ENCODE results near the gene HSPB8.

HSPB8 gene

DNA sequence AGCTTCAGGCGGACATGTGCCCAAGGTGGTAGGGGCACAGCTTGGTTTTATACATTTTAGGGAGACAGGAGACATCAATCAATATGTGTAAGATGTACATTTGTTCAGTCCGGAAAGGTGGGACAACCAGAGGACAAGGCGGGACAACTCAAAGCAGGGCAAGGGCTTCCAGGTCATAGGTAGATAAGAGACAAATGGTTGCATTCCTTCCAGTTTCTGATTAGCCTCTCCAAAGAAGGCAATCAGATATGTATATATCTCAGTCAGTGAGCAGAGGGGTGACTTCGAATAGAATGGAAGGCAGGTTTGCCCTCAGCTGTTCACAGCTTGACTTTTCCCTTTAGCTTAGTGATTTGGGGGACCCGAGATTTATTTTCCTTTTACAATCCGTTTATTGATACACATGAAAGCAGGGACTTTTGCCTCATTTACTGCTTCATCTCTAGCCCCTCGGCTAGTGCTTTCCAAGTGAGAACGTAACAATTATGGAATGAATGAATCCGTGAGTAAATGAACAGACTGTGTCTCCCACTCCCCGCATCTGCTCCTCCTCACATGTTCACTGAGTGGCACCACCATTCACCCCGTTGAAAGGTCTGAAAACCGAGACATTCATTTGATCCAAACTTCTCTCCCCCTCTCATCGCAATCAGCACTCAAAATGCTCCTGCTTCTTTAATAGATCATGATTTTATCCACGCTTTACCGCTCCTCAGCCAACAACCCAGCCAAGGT lies 6.9 kb upstream of the HSPB8 start:
- no peak for DNase-seq

DNA sequence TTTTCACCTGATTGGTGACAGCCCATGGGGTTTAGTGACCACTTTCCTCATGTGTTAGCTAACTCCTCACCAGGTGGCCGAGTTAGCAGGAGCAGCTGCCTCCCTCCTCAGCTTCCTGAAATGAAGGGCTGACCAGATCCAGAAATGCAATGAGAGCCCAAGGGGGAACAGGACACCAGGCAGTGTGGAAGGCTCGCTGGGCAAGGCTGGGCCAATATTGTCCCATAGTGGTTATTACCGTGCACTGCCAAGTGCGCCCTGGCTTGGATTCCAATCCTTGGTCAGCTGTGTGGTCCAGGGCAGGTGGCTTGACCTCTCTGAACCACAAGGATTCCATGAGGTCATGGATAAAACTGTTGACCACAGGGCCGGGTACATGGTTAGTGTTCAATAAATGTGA lies 3.6 kb upstream of the HSPB8 start:
- no peak for DNase-seq

DNA sequence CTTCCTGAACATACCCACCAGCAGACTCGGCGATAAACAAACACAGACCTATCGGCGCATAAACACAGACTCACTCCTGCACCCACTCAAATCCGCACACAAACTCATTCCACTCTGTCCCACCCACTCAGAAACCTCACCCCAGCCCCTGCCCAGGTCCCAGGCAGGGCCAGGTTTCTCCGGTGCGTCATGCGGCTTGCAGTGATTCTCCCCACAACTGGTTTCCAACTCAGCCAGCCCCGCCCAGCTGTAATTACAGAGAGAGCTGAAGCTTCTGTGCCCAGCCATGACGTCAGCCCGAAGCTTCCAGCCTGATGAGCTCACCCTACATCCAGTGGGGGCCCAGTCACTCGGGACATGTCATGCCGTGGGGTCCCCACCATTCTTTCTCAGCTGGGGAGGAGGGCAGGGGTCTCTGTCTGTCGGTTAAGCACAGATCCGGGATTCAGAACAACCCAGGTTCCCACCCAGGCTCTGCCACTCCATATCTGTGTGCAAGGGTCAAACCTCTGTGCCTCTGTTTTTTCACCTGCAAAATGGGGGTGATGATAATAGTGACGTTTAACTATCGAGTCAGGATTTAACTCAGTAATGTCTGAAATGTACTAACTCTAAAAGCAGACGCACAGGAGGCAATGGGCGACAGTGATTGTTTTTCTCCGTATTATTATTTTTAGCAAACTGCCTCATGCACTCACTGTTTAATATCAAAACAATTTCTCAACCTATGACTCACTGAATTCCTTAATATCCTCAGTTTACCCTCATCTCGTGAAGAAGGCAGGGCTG lies 2.3 kb upstream of the HSPB8 start:
- no peak for DNase-seq

DNA sequence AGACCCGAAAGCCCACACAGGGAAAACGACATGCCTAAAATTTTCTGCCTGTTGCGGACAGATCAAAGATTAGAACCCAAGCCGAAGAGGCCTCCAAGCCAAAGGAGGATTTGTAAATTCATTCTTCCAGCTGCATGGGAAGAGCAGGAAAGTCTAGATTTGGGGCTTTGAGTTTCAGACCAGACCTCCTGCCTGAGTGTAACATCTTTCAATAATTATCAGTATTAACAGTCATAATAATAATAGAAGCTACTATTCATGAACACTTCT lies 1.7 kb upstream of the HSPB8 start:
- no peak for DNase-seq

DNA sequence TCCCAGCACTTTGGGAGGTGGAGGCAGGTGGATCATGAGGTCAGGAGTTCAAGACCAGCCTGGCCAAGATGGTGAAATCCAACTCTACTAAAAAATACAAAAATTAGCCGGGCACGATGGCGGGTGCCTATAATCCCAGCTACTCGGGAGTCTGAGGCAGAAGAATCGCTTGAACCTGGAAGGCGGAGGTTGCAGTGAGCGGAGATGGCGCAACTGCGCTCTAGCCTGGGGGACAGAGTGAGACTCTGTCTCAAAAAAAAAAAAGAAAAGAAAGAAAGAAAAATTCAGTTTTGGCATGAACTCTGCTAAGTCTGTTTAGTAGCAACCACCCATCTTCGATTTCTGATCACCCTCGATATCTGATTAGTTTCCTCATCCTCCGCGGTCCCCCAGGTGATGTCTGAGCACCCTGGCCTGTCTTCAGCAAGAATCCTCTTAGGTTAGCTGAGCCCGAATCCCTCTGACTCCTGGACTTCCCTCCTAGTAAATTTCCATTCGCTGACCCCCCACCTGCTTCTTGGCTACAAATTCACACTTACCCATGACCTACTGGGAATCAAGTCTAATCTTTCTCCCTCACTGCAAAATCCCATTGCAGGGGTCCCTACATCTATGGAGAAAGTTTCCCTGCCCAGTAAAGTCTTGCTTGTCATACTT lies 879 bp upstream of the HSPB8 start:
- DNase-seq = no peak

DNA sequence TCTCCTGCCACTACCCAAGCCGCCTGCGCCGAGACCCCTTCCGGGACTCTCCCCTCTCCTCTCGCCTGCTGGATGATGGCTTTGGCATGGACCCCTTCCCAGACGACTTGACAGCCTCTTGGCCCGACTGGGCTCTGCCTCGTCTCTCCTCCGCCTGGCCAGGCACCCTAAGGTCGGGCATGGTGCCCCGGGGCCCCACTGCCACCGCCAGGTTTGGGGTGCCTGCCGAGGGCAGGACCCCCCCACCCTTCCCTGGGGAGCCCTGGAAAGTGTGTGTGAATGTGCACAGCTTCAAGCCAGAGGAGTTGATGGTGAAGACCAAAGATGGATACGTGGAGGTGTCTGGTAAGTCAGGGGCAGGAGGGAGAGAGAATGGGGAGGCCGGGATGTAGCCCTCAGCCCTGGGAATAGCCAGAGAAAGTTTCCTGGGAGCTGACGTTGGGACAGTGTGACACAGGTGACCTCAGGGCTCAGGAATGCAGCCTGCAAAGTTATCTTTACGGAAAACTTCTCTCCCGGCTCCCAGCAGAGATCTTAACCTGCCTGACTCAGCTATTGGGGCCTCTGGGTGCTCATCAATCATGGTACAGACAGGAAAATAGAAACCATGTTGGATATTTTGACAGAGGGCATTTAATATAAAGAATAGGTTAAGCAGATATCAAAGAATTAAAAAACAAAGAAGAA lies 747 bp downstream of the HSPB8 start:
- no peak for DNase-seq

DNA sequence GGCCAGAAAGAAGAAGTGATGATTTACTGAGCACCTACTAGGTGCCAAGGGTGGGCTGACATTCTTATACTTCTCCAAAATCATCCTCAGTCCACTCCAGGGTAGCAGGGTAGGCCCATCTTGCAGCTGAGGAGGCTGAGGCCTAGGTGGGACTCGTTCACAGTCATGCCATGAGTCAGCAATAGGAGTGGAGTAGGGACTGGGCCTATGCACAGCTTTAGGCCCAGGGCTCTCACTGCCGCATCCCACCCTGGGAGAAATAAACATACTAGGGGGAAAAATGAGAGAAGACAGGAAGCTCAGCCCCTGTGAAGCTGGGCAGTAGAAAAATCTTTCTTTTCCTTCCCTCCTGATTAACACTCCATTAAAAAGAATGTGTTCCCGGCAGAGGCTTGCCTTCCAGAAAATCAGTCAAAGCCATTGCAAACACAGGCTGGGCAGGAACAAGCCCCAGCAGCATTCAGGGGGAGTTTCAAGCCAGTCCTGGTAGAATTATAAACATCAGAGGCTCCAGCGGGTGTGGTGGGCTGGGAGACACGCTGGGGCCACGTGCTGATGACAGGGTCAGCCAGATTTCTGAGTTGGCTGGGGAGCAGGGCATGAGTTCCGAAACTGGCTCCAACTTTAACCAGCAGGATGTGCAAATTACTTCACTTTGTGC lies 1.8 kb downstream of the HSPB8 start:
- no peak for DNase-seq

DNA sequence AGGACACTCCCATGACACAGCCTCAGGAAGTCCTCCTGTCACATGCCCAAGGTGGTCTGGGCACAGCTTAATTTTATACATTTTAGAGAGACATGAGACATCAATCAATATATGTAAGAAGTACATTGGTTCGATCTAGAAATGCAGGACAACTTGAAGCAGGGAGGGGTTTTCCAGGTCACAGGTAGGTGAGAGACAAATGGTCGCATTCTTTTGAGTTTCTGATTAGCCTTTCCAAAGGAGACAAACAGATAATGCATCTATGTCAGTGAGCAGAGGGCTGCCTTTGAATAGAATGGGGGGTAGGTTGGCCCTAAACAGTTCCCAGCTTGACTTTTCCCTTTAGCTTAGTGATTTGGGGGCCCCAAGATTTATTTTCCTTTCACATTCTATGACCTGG lies 2.5 kb downstream of the HSPB8 start:
- no peak for DNase-seq

DNA sequence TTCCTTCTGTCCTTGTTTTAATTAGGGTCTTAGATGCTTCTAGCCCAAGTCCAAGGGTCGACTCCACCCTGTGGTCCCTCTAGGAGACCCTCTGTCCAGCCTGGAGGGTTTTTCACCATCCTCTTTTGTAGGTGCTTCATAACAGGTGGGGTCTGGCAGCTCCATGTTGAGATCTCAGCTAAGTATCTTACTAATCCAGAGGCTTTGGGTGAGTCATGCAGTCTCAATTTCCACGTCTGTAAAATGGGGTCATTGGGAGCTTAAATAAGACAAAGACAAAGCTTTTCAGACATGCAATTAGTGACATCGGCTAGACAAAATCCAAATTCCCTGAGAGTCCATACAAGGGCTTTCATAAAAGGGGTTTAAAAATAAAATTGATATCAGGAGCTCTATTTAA lies 3.2 kb downstream of the HSPB8 start:
- DNase-seq = no peak

DNA sequence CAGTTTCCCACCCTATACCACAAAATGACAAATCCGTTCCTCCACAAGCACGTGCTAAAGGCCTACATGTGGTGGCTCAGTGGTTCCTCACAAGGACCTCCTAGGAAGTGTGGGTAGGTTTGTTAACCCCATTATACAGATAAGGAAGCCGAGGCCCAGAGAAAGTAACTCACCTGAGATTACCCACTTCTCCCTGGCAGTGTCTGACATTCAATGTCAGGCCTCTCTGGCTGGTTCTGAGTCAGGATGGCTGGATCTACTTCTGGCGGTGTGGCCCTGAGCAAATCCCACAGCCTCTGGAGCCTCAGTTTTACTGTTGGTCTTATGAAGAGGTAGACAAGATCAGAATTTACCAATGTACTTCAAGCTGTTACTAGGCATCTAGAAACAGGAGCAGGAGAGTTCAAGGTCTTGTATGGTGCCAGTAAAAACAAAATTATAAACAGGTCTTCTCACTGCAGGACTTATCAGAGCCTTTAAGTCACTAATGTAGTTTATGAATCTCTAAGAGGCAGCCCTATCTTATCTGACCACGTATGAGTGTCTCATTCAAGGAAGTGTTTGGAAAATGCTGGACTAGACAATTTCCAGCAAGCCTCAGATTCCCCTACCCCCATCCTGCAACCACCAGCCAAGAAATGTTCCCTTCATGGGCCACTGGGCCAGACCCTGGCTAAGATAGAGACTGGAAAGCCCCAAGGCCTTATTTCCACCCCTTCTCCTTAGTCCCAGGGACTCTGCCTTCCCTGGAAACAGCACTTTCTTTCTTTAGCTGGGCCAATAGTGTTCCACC lies 4.2 kb downstream of the HSPB8 start:
- no peak for DNase-seq

DNA sequence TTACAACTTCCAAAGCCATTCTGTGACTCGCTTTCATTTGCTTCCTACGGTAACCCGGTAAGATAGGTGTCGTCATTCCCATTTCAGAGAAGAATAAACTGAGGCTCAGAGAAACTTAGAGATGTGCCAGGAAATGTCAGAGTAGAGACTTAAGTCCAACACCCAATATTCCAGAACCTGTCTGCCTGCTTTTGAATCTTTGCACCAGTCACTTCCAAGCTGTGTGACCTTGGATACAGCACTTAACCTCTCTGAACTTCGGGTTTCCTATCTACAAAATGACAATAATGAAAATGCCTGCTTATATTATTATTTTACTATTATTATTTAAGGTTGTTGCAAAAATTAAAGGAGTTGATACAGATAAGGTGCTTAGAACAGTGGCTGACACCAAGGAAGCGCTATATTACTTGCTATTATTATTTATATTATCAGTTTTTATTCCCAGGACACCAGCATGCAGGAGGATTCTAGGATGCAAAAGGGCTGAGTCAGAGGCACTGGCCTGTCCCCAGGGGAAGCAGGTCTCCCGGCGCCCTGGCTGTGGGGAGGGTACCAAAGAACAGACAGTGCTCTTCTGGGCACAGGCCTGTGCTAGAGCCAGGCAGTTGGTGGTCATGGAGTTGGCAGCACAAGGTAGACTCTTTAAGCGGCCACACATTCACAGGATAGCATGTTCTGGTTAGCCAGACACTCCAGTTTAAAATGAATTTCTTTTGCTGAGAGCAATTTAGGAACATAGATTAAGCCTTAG lies 5.4 kb downstream of the HSPB8 start:
- DNase-seq = no peak

DNA sequence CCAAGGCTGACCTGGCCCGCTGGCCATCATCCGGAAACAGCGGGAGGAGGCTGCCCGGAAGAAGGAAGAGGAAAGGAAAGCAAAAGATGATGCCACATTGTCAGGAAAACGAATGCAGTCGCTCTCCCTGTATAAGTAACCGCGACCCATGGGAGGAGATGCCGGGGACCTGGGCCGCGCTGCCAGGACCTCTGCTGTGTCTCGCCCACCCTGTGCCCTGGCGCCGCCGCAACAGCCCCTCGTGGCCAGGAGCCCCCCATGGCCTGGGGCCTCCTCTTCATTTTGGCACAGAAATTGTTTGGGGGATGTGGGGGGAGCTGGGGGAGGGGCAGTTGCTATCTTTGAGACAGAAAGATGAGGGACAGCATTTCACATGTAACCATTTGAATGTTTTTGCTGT lies 16.5 kb downstream of the HSPB8 start:
- DNase-seq = no peak

DNA sequence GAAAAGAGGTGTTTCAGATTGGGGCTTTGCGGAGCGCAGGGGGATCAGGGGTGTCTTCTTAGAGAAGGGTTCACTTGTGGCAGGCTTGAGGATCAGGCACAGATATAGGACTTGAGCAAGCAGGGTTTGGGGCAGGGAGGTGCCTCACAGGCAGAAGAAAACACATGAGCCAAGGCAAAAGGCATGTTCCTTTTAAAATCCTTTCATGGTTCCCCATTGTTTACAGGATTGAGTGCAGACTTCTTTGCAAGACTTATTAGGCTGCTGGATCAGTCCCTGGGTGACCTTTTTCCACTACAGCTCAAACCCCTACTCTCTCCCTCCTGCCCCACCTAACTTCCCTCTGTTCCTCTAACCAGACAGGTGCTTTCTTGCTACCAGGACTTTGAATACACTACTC lies 19.7 kb downstream of the HSPB8 start:
- DNase-seq = no peak

DNA sequence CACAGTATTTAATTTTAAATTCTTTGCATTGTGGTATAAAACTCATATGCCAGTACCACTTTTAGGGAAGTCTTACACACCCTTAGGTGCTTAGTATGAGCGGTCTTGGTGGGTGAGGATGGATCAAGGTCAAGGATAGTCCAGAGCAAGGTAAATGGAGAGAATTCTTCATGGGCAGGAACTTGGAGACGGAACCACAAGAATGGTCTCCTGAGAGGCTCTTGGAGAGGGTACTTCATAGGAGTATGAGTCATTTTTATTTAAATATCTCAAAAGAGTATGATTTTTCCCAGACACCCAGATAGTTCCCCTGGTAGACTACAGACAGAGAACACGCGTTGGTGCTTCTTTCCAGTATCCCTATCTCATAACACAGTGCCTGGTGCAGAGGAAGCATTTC lies 21.9 kb downstream of the HSPB8 start:
- no peak for DNase-seq

DNA sequence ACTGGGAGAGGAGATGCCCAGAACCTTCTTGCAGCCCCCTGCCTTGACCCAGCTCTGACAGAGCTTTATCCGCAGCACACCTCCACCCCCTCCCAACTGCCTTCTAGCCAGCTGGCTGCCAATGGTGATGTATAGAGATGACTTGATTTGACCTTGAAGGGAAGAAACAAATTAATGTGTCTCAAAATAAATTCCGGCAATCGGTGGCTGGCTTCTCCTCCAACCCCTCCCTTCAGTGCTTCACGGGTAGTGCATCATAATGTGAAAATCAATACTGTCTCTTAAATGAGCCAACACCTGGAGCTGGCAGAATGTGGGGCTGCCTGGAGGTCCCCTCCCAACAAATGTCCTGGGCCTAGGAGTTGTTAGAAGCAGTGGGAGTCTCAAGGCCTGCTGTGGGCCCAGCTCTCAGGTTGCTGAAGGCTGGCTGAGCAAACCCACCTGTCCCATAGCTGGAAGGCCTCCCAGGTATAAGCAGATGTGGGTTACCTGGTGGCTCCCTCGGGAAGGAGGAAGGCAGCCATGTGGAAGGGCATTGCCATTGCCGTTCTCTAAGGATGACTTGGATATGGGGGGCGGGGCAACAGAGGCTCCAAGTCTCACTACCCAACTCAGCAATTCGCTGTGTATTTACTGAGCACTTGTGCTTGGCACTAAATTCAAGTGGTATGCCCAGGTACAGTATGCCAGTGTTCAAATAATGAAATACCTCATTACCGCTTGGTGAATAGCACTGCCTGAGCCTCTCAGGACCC lies 23.2 kb downstream of the HSPB8 start:
- no peak for DNase-seq

DNA sequence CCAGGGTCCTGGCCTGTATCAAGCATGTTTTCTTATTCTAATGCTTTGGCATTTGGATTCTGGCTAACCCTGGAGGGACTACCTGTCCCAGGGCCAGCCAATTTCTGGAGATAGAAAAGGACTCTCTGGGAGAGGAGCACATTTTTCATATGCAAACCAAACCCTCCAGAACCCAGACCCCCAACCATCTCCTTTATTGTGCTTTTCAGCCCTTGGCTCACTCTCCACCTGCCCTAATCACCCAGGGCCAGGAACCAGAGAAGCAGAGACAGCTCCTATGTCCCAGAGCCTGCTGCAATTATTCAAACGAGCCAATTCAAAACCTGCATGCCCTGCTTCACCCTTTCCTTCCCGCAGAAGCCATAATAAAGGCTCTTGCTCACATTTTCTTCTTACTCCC lies 23.8 kb downstream of the HSPB8 start:
- DNase-seq = no peak

DNA sequence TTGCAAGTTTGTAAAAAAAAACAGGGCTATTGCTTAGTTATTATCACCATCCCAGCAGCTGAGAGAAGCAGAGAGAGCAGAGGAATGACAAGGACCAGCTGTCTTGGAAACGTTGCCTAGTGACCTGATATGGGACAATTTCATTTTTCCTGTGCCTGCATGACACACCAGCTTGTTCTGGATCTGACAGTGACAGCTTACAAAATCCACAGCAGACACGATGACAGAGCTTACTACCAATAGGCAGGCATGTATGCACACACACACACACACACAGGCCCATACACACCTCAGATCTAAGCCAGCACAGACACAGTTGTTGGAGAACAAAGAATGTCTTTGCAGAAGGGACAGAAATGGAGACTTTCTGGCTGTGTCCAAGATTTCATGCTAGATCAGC lies 25.4 kb downstream of the HSPB8 start:
- DNase-seq = no peak

DNA sequence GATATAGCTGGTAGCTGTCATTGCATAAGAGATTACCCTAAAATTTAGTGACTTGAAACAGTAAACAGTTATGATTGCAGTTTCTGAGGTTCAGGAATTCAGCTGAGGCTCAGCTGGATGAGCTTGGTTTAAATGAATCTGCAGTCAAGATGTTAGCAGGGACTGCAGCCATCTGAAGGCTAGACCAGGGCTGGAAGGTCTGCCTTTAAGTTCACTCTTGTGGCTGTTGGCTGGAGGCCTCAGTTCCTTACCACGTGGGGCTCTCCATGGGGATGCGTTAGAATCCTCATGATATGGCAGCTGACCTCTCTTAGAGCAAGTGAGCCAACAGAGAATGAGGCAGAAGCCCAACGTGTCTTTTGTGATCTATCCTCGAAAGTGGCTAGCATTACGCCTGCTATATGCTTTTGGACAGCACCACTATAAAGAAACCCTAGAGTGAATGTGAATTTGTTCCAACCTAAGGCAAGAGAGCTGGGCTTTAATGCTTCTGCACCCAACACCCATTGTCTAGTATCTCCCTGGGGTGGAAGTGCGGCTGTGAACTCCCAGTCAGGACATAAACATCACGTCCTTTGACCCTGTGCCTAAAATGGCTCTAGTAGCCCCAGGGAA lies 26.0 kb downstream of the HSPB8 start:
- DNase-seq = no peak

DNA sequence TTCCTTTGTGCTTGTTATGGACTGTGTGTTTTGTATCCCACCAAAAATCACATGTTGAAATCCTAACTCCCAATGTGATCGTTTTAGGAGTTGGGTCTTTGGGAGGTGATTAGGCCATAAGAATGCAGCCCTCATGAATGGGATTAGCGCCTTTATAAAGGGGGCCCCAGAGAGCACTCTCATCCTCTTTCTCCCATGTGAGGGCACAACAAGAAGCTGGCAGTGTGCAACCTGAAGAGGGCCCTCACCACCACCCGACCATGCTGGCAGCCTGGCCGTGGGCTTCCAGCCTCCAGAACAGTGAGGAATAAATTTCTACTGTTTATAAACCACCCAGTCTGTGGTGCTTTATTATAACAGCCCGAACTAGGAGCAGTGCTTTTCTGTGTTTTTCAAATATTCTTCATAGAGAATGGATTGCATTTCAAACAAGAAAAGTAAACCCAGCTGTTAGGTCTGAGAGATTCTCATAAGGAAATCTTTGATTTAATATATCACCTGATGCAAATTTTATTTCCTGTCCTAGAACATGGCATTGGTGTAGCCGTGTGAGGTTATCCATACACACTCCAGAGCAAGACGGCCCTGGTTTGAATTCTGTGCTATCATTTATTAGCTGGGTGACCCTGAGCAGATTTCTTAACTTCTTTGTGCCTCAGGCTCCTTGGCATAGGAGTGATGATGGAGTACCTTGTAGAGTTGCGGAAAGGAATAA lies 27.8 kb downstream of the HSPB8 start:
- DNase-seq = no peak

DNA sequence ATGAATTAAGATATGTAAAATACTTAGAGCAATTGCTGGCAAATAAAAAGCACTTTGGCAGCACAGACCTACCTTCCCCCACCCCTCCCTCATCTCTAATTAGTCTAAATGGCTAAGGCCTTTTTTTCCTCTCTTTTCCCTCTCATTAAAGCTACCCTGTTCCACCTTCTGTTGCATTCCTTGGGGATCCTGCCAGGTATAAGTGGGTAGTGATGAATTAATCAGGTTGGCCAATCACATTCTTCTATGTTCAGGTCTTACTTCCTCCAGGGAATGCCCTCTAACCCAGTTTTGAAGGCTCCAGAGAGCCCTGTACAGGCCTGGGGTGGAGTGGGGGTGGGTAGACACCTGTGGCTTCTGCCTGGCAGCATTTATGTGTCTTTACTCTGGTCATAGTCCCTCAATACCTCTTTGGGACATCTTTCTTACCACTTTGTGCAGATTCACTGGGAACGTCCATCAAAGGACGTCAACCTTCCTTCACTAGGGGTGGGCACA lies 28.4 kb downstream of the HSPB8 start:
- no peak for DNase-seq

All from inflammatory macrophage treated with lipopolysaccharide for 4 hours (primary cell).